Measurements from ENCODE around the gene PEPD. TPM values are rescaled to one million over a fixed set of nuclear protein-coding genes. Genes with fewer than 3 reads are reported as not detected.
A peak's percentile ranks its signal among the peaks of the same experiment; 100 is the strongest.

Gene PEPD
- total RNA-seq, 1 experiment from 2014 or later = 116 TPM

DNA sequence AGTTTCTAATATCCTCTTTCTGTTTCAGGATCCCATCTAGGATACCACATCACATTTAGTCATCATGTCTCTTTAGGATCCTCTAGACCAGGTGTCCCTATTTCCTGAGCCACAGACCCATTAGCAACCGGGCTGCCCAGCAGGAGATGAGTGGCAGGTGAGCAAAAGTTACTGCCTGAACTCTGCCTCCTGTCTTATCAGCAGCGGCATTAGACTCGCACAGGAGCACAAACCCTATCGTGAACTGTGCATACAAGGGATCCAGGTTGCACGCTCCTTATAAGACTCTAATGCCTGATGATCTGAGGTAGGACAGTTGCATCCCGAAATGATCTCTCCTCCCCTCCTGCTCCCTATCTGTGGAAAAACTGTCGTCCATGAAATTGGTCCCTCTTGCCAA lies 155.9 kb downstream of the PEPD start:
- ChIA-PET POLR2A (no interaction called here), CTCF (interaction anchor here (1.5 kb wide), 1 partner anchor 62 kb away, joined by 3 read pairs; no protein-coding TSS in a partner anchor)
- intact Hi-C loops (cut with micrococcal nuclease; ENCODE audit: unreplicated experiment) = loop anchor here (1.0 to 5.0 kb wide), 5 partner anchors 9 to 63 kb away; partner anchors contain the start of gene CEBPA
- Mint-ChIP-seq H3K36me3 (ENCODE audit: insufficient read depth, unreplicated experiment) (peaks cover 7% of the 10 kb centered on the region), H3K4me3 (ENCODE audit: unreplicated experiment) (peak overlapping the region; percentile 74), H3K27ac (ENCODE audit: unreplicated experiment) (peak overlapping the region; percentile 81), H3K4me1 (ENCODE audit: low read depth, unreplicated experiment) (peaks cover 51% of the 10 kb centered on the region), H3K27me3 (ENCODE audit: insufficient read depth, unreplicated experiment) (no peaks in the 10 kb centered on the region), H3K9me3 (ENCODE audit: unreplicated experiment) (no peaks in the 10 kb centered on the region)
- peak overlapping the region; percentile 21 for H3K4me3 ChIP-seq (ENCODE audit: low read depth, low read length)
- DNase-seq = peak; percentile 81 to 91
- TF ChIP-seq, protein P1, sequence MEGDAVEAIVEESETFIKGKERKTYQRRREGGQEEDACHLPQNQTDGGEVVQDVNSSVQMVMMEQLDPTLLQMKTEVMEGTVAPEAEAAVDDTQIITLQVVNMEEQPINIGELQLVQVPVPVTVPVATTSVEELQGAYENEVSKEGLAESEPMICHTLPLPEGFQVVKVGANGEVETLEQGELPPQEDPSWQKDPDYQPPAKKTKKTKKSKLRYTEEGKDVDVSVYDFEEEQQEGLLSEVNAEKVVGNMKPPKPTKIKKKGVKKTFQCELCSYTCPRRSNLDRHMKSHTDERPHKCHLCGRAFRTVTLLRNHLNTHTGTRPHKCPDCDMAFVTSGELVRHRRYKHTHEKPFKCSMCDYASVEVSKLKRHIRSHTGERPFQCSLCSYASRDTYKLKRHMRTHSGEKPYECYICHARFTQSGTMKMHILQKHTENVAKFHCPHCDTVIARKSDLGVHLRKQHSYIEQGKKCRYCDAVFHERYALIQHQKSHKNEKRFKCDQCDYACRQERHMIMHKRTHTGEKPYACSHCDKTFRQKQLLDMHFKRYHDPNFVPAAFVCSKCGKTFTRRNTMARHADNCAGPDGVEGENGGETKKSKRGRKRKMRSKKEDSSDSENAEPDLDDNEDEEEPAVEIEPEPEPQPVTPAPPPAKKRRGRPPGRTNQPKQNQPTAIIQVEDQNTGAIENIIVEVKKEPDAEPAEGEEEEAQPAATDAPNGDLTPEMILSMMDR (IDR thresholded peaks at IDR 0.05; ENCODE audit: insufficient read depth in 1 of 2, low read depth in 1 of 2, low read length in 1 of 2, severe bottlenecking in 1 of 2, unreplicated experiment in 1 of 2) = no peak
- H3K36me3 ChIP-seq (ENCODE audit: control insufficient read depth, insufficient read depth, low read length) = no peaks in the 10 kb centered on the region
- peaks cover 48% of the 10 kb centered on the region for H3K4me1 ChIP-seq
- H3K9me3 ChIP-seq = no peaks in the 10 kb centered on the region
- BruUV-seq (replicated peaks) = no TSS peak
- H3K27me3 ChIP-seq (replicated peaks; ENCODE audit: control insufficient read depth, insufficient read depth, low read length) = no peaks in the 10 kb centered on the region

DNA sequence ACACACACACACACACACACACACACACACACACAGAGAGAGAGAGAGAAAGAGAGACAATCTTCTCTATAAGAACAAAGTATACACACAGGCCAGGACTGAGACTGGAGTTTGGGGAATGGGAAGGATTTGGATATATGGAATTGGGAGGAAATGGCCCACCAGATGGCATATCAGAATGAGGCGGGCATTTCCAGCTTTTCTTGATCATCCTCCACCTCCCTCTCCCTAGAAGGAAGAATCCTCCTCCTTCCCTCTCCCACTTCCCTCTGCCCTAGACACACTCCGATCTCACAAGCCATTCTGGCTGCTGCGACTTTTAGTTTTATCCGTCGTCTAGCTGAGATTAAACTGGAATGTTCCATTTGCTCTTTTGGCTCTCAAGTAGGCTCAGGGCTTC lies 158.1 kb downstream of the PEPD start:
- H3K9me3 ChIP-seq = no peaks in the 10 kb centered on the region
- no peaks in the 10 kb centered on the region for H3K36me3 ChIP-seq (ENCODE audit: control insufficient read depth, insufficient read depth, low read length)
- ChIA-PET CTCF (interaction anchor here (0.6 to 1.0 kb wide), 2 partner anchors 58 to 432 kb away, joined by 3 to 5 read pairs; no protein-coding TSS in a partner anchor), POLR2A (interaction anchor here (0.5 kb wide), 1 partner anchor 1320 kb away, joined by 5 read pairs; no protein-coding TSS in a partner anchor)
- intact Hi-C loops (cut with micrococcal nuclease; ENCODE audit: unreplicated experiment) = no loop called here
- peaks cover 7% of the 10 kb centered on the region for H3K36me3 Mint-ChIP-seq (ENCODE audit: insufficient read depth, unreplicated experiment)
- TF ChIP-seq, protein P1 (IDR thresholded peaks at IDR 0.05; ENCODE audit: insufficient read depth in 1 of 2, low read depth in 1 of 2, low read length in 1 of 2, severe bottlenecking in 1 of 2, unreplicated experiment in 1 of 2) = no peak
- no peak overlapping the region for H3K4me3 ChIP-seq (ENCODE audit: low read depth, low read length)
- no peaks in the 10 kb centered on the region for H3K27me3 Mint-ChIP-seq (ENCODE audit: insufficient read depth, unreplicated experiment)
- DNase-seq = no peak
- H3K4me1 ChIP-seq = peaks cover 43% of the 10 kb centered on the region
- H3K4me1 Mint-ChIP-seq (ENCODE audit: low read depth, unreplicated experiment) = peaks cover 49% of the 10 kb centered on the region
- BruUV-seq (replicated peaks) = no TSS peak
- no peaks in the 10 kb centered on the region for H3K27me3 ChIP-seq (replicated peaks; ENCODE audit: control insufficient read depth, insufficient read depth, low read length)
- H3K4me3 Mint-ChIP-seq (ENCODE audit: unreplicated experiment) = no peak overlapping the region
- H3K27ac Mint-ChIP-seq (ENCODE audit: unreplicated experiment) = peak overlapping the region; percentile 81
- no peaks in the 10 kb centered on the region for H3K9me3 Mint-ChIP-seq (ENCODE audit: unreplicated experiment)

DNA sequence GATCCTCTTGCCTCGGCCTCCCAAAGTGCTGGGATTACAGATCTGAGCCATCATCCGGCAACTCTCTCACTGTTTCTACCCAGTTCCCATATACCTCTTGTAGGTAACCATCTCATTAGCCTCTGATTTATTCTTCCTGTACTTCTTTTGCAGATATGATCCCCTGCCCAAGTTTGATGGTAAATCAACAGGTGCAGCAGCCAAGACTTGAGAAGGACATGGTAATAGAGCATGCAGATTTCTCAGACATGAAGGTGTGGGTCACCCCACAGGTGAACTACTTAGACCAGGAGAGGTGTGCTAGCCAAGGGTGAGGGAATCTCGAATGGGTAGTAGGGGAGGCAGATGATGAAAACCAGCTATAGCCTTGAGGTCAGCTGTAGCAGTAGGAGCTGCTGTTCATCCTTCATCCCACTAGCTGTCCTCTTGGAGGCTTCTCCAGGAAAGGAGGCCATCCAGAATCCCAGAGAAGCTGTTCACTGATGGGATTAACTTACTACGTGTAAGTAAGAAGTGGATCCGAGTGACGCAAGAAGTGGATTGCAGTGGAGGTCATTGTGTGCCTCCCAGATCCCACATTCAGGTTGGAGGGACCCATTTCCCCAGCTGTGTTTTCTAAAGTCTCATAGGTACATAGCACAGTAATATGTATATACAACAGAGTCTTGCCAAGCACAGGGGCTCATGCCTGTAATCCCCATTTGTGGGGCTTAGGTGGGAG lies 158.9 kb downstream of the PEPD start:
- peaks cover 40% of the 10 kb centered on the region for H3K4me1 Mint-ChIP-seq (ENCODE audit: low read depth, unreplicated experiment)
- Histone ChIP-seq H3K4me1 (peaks cover 35% of the 10 kb centered on the region), H3K36me3 (ENCODE audit: control insufficient read depth, insufficient read depth, low read length) (no peaks in the 10 kb centered on the region), H3K9me3 (no peaks in the 10 kb centered on the region), H3K4me3 (ENCODE audit: low read depth, low read length) (no peak overlapping the region), H3K27me3 (replicated peaks; ENCODE audit: control insufficient read depth, insufficient read depth, low read length) (no peaks in the 10 kb centered on the region)
- H3K4me3 Mint-ChIP-seq (ENCODE audit: unreplicated experiment) = no peak overlapping the region
- CTCF ChIA-PET = interaction anchor here (1.0 kb wide), 1 partner anchor 432 kb away, joined by 3 read pairs; no protein-coding TSS in a partner anchor
- no peaks in the 10 kb centered on the region for H3K9me3 Mint-ChIP-seq (ENCODE audit: unreplicated experiment)
- no peak for DNase-seq
- peaks cover 7% of the 10 kb centered on the region for H3K36me3 Mint-ChIP-seq (ENCODE audit: insufficient read depth, unreplicated experiment)
- TF ChIP-seq, protein P1 (IDR thresholded peaks at IDR 0.05; ENCODE audit: insufficient read depth in 1 of 2, low read depth in 1 of 2, low read length in 1 of 2, severe bottlenecking in 1 of 2, unreplicated experiment in 1 of 2) = no peak
- no peaks in the 10 kb centered on the region for H3K27me3 Mint-ChIP-seq (ENCODE audit: insufficient read depth, unreplicated experiment)
- POLR2A ChIA-PET = no interaction called here
- intact Hi-C loops (cut with micrococcal nuclease; ENCODE audit: unreplicated experiment) = no loop called here
- no TSS peak for BruUV-seq (replicated peaks)
- no peak overlapping the region for H3K27ac Mint-ChIP-seq (ENCODE audit: unreplicated experiment)
